Urinary bladder (tissue), 4 donors: ENCODE measurements around the gene RPS8. TPM values are rescaled to one million over a fixed set of nuclear protein-coding genes. Genes with fewer than 3 reads are reported as not detected.
"Not testable (repeated sequence)": the region's sequence is repeated elsewhere in the genome, so short reads cannot be mapped to it uniquely, and the experiment has no call there.

Experiments
- DNase-seq: peaks from one replicate; pipeline ENCODE4 v3.0.0-alpha.2; 2015; ENCODE audit errors: extremely low spot score
- H3K27ac ChIP-seq: one replicate; pipeline ENCODE4 v1.5.1; 2013; ENCODE audit warnings: low read depth, mild to moderate bottlenecking, moderate library complexity
- H3K36me3 ChIP-seq: one replicate; pipeline ENCODE4 v1.6.1; 2013; ENCODE audit warnings: mild to moderate bottlenecking, moderate library complexity; ENCODE audit not compliant: insufficient read depth
- H3K4me1 ChIP-seq: one replicate; pipeline ENCODE4 v1.6.1; 2013; ENCODE audit warnings: mild to moderate bottlenecking, moderate library complexity; ENCODE audit not compliant: insufficient read depth
- H3K4me3 ChIP-seq: one replicate; pipeline ENCODE4 v1.5.1; 2013; ENCODE audit warnings: low read depth, low read length
- WGBS: extraction: QIAGEN DNeasy Blood & Tissue Kit; methylation state at CpG from one replicate; pipeline ENCODE4 v1.1.7; 2013; 5-methylcytosine and 5-hydroxymethylcytosine counted together
- polyA plus RNA-seq: library from polyadenylated mRNA; stranded (reverse); fragments of 200-250 nt; gene quantifications from one replicate; pipeline ENCODE4 v1.2.3, GENCODE V29; 2013
- total RNA-seq: library from RNA; depleted of rRNA; stranded (reverse); fragments of >200 nt; gene quantifications from one replicate; pipeline ENCODE4 v1.2.3, GENCODE V29; 2014
- donor health status: healthy with polysubstance abuse.
- donor health status: healthy.

The RPS8 gene
- total and polyA plus RNA-seq, 2 donors: 1,711 to 2,358 TPM

- no peak overlapping the region for H3K27ac ChIP-seq
- WGBS: 89% methylated on average over 13 of the region's 13 CpGs
- H3K4me1 ChIP-seq: no peaks in the 10 kb centered on the region
- no peaks in the 10 kb centered on the region for H3K36me3 ChIP-seq
- H3K4me3 ChIP-seq: no peak overlapping the region
- no peak for DNase-seq
Observed at GRCh38 chr1:44803312-44804095, 28.2 kb downstream of the RPS8 start.

- no peak overlapping the region for H3K4me3 ChIP-seq
- H3K4me1 ChIP-seq: no peaks in the 10 kb centered on the region
- no peak for DNase-seq
- H3K36me3 ChIP-seq: no peaks in the 10 kb centered on the region
- no peak overlapping the region for H3K27ac ChIP-seq
- WGBS: 92% methylated on average over 20 of the region's 20 CpGs
Observed at GRCh38 chr1:44805311-44806024, 30.1 kb downstream of the RPS8 start.

GRCh38 chr1:44806025-44806703 is 30.8 kb downstream of the RPS8 start:
- peak overlapping the region; percentile 100 for H3K27ac ChIP-seq
- no peak overlapping the region for H3K4me3 ChIP-seq
- no peak for DNase-seq
- no peaks in the 10 kb centered on the region for H3K4me1 ChIP-seq
- 94% methylated on average over 70 of the region's 70 CpGs for WGBS
- H3K36me3 ChIP-seq: no peaks in the 10 kb centered on the region

GRCh38 chr1:44806704-44807363 is 31.5 kb downstream of the RPS8 start, which contains the start of gene DYNLT4:
TSS of gene DYNLT4 (minus strand) at chr1:44807351. CDS start at chr1:44806668, 683 bp downstream.
- H3K27ac ChIP-seq: peak within 1 kb of the TSS; percentile 100
- no peak for DNase-seq
- H3K4me3 ChIP-seq: no peak within 1 kb of the TSS
- WGBS: 46% methylated on average over 7 of the region's 7 CpGs
- H3K4me1 ChIP-seq: no peaks in the 10 kb centered on the region
- no peaks in the 10 kb centered on the region for H3K36me3 ChIP-seq

- Histone ChIP-seq H3K27ac (peak overlapping the region; percentile 100), H3K4me1 (no peaks in the 10 kb centered on the region), H3K36me3 (no peaks in the 10 kb centered on the region), H3K4me3 (no peak overlapping the region)
- WGBS: 2% methylated on average over 16 of the region's 16 CpGs
- peak; percentile 93 for DNase-seq
Observed at GRCh38 chr1:44807364-44808062, 32.2 kb downstream of the RPS8 start.

DNA sequence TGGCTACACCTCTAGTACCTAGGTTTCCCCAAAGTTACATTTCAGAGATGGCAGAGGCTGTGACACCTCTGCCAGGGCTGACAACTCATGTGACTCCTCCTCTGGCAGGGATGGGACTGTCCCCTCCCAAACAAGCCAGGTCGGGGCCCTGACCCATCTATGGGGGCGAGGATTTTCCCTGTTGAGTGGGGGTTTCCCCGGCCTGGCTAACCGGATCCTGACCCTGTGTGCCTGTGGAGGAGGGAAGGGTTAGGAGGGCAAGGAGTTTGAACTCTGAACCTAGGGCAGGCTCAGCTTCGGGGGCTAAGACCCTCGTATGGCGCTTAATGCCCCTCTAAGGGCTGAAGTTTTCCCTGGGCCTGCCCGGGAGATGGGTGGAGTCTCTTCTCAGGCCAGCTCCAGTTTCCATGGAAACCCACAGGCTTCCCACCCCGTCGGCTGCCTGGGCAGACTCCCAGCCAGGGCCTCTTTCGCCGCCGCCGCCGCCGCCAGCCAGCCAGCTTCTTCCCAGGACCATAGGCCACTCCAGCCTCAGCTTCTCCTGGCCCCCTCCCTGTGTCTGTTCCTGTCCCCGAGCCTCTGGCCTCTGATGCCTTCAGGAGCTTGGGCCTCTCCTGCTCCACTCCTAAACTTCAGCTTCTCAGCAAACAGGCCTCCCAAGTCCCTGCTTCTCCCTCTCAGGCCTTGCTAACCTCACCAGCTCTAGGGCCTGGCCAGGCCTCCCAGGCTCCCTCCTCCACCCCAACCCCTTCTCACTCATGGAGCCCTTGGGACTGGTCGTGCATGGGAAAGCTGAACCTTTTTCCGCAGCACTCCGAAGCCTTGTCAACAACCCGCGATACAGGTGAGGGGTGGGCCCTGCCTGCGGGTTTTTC is 33.0 kb downstream of the RPS8 start, which contains the start of gene BTBD19:
TSS of gene BTBD19 (plus strand) at position 461 of the 875 bp plus-strand sequence. CDS start at position 759, 298 bp downstream.
- peak within 1 kb of the TSS; percentile 100 for H3K27ac ChIP-seq
- no peaks in the 10 kb centered on the region for H3K36me3 ChIP-seq
- no peak within 1 kb of the TSS for H3K4me3 ChIP-seq
- WGBS: 16% methylated on average over 23 of the region's 23 CpGs
- DNase-seq: peak; percentile 83
- no peaks in the 10 kb centered on the region for H3K4me1 ChIP-seq

DNA sequence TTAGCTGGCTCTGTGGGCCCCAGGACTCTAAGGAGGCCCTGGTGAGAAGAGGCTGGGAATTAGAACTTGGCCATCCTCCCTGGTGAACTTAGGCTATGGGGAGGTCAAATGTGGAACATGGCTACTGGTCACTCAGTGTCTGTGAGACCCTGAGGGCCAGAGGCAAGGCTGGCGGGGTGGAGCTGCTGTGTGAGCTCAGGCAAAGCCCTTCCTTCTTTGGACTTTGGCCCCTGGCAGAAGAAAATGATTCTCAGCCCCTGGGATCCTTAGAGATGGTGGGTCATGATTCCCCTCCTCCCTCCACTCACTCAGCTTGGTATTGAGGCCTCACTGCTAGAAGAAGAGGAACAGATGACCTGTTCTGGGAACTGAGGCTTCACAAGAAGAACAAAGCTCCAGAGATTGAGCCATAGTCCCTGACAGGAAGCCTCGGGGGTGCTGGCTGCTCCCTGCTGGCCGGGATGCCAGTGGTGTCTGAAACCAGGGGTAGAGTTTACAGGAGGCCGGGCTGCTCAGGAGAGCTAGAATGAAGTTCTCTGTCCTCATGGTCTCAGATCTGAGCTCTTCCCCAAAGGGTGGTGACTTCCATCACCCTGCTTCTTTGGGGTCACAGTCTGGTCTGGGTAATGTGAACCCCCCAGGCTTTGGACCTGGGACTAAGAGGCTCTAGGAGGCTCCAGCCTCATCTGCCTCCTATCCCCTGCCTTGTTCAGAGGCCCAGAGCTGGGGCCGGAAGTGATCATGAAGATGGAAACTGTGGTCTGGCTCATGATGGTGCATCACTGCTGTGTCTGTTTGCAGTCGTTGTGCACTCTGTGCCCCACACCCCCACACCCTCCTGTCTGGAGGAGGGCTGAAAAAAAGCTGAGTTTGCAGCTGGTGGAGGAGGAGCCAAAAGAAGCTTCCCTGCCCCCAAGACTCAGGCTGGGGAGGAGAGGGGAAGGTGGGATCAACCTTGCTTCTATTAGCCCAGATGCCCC is 33.9 kb downstream of the RPS8 start:
- 28% methylated on average over 6 of the region's 6 CpGs for WGBS
- Histone ChIP-seq H3K36me3 (no peaks in the 10 kb centered on the region), H3K4me1 (no peaks in the 10 kb centered on the region), H3K4me3 (no peak overlapping the region), H3K27ac (peak overlapping the region; percentile 100)
- DNase-seq: no peak

DNA sequence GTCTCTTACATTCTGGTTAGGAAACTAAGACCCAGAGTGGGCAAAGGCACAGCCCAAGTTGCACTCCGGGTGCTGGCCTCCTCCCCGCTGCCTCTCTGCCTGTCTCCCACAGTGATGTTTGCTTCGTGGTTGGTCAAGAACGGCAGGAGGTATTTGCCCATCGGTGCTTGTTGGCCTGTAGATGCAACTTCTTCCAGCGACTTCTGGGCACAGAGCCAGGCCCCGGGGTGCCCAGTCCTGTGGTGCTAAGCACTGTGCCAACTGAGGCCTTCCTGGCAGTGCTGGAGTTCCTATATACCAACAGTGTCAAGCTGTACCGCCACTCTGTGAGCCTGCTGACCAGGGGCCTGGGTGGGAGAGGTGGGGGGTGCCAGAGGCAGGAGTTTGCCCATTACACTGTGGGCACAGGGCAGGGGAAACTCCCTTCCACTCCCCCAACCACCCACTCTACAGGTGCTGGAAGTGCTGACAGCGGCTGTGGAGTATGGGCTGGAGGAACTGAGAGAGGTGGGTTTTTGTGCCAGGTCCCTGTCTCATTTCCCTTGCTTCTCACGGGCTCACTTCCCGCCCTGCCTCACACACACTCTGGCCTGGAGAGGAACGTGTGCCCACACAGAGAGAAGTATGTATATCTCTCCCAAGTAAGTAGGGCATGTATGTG is 34.9 kb downstream of the RPS8 start:
- no peak for DNase-seq

GRCh38 chr1:44810762-44811105 is 35.4 kb downstream of the RPS8 start:
- H3K27ac ChIP-seq, DNase-seq, H3K4me1 ChIP-seq, H3K4me3 ChIP-seq, H3K36me3 ChIP-seq: not testable (repeated sequence)
- WGBS: 89% methylated on average over 4 of the region's 4 CpGs

More for the DNA sequence above, 34.9 kb downstream of the RPS8 start:
- no peaks in the 10 kb centered on the region for H3K4me1 ChIP-seq
- 52% methylated on average over 12 of the region's 12 CpGs for WGBS
- no peaks in the 10 kb centered on the region for H3K36me3 ChIP-seq
- no peak overlapping the region for H3K4me3 ChIP-seq
- H3K27ac ChIP-seq: peak overlapping the region; percentile 24

- no peak overlapping the region for H3K4me3 ChIP-seq
- no peaks in the 10 kb centered on the region for H3K4me1 ChIP-seq
- DNase-seq: no peak
- no peaks in the 10 kb centered on the region for H3K36me3 ChIP-seq
- H3K27ac ChIP-seq: no peak overlapping the region
- 79% methylated on average over 8 of the region's 8 CpGs for WGBS
Observed at GRCh38 chr1:44811234-44811633, 35.9 kb downstream of the RPS8 start.
